Activated T-helper 1 cell treated with anti-CD3 and anti-CD28 coated beads, Interleukin-12 subunit alpha, Interleukin-12 subunit beta, Interleukin-2, Interleukin-4 antibody, amounts not matched to agents 30 ng/mL and 10 ng/mL and 1 ng/mL, durations not matched to agents 14 hours and 24 hours and 36 hours (primary cell): ENCODE data around the gene NBPF14. TPM values are rescaled to one million over a fixed set of nuclear protein-coding genes. Genes with fewer than 3 reads are reported as not detected.
"Not testable (repeated sequence)": the region's sequence is repeated elsewhere in the genome, so short reads cannot be mapped to it uniquely, and the experiment has no call there.

ENCODE experiments used
- DNase-seq: peaks from one replicate; pipeline ENCODE4 v3.0.0; 2021; ENCODE audit warnings: low spot score
- H3K27ac Mint-ChIP-seq: one replicate; pipeline ENCODE4 v1.8.0; 2021; ENCODE audit warnings: mild to moderate bottlenecking, mixed read lengths
- H3K27me3 Mint-ChIP-seq: one replicate; pipeline ENCODE4 v1.8.0; 2022; ENCODE audit warnings: mild to moderate bottlenecking, moderate library complexity, mixed read lengths; ENCODE audit not compliant: insufficient read depth
- H3K36me3 Mint-ChIP-seq: one replicate; pipeline ENCODE4 v1.8.0; 2021; ENCODE audit warnings: low read depth, mixed read lengths
- H3K4me1 Mint-ChIP-seq: one replicate; pipeline ENCODE4 v1.8.0; 2021; ENCODE audit warnings: low read depth, mixed read lengths
- H3K4me3 Mint-ChIP-seq: one replicate; pipeline ENCODE4 v1.8.0; 2021; ENCODE audit warnings: mild to moderate bottlenecking, moderate library complexity, mixed read lengths
- H3K9me3 Mint-ChIP-seq: one replicate; pipeline ENCODE4 v1.8.0; 2021; ENCODE audit warnings: mixed read lengths
- intact Hi-C: fragments of 100-400 bp; cut with micrococcal nuclease; formaldehyde crosslinking; loops from one replicate; pipeline ENCODE4 v1.15.1; 2024
- total RNA-seq: library from RNA; stranded (reverse); gene quantifications from 2 replicates; pipeline ENCODE4 v1.2.3, GENCODE V29; 2022

The NBPF14 gene
- total RNA-seq, 1 donor from 2014 or later: 20.8 TPM

DNA sequence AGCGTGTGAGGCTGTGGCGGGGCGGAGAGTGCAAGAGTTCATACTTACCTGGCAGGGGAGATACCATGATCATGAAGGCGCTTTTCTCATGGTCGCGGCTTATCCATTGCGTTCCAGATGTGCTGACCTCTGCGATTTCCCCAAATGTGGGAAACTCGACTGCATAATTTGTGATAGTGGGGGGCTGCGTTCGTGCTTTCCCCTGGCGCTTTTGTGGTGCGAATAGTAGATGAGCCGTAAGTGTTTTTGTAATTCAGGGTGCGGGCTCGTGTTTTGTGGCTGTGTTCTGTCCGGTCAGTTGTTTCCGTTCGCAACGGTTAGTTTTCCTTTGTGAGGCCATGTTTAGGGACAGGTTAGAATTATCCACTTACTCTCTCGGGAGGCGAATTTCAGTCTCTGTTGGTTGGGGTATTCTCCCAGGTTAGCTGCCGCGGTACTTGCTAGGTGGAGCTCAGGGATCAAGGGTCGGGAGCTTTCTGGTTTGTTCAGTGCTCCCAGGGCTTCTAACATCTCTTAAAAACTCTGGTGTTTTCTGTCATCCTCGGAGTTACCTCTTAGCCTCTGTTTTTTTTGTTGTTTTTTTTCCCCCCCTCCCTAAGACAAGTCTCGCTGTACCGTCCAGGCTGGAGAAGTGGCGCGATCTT, 73.1 kb downstream of the NBPF14 start:
- not testable (repeated sequence) for H3K9me3 Mint-ChIP-seq, H3K4me1 Mint-ChIP-seq, H3K36me3 Mint-ChIP-seq, H3K27me3 Mint-ChIP-seq
- DNase-seq: peak; percentile 89
- peak overlapping the region; percentile 96 for H3K27ac Mint-ChIP-seq
- intact Hi-C loops: loop anchor here (10.0 kb wide), 1 partner anchor 148 kb away; no protein-coding TSS in a partner anchor
- peak overlapping the region; percentile 74 for H3K4me3 Mint-ChIP-seq

DNA sequence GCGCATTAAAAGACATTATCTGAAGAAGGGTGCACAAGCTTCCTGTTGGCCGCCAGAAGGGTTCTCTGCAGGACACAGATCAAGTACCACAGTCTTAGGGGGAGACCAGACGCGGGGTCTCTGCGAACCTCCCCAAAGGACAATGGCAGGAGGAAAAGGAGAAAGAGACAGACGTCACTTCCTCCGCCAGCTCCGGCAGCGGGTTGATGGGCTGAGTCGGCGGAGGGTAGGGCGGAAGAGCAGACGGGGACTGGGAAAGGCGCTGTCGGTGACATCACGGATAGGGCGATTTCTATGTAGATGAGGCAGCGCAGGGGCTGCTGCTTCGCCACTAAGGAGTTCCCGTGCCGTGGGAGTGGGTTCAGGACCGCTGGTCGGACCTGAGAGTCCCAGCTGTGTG, 73.7 kb downstream of the NBPF14 start:
- DNase-seq: peak; percentile 82
- Mint-ChIP-seq H3K27ac (peak overlapping the region; percentile 96), H3K4me3 (peak overlapping the region; percentile 78)
- H3K27me3 Mint-ChIP-seq, H3K9me3 Mint-ChIP-seq, H3K4me1 Mint-ChIP-seq, H3K36me3 Mint-ChIP-seq: not testable (repeated sequence)
- intact Hi-C loops: loop anchor here (10.0 kb wide), 1 partner anchor 147 kb away; no protein-coding TSS in a partner anchor

DNA sequence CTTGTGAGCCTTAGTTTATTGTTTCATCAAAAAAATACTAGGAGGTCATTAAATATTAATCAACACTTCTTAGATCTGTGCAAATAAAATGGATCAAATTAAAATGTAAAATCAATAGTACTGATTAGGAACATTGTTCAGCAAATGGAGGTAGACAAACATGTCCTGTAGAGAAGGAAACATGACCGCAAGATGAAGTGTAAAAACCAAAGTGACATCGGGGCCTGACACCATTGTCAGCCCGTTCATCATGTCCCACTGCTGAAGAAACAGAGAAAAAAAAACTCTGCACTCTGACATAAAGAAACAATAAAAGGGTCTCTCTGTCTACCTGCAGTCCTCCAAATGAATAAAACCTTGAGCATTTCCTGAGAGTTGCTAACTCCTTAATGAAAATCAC, 81.5 kb downstream of the NBPF14 start:
- H3K4me1 Mint-ChIP-seq, H3K27me3 Mint-ChIP-seq, H3K36me3 Mint-ChIP-seq, H3K9me3 Mint-ChIP-seq, intact Hi-C loops, H3K27ac Mint-ChIP-seq, H3K4me3 Mint-ChIP-seq, DNase-seq: not testable (repeated sequence)

DNA sequence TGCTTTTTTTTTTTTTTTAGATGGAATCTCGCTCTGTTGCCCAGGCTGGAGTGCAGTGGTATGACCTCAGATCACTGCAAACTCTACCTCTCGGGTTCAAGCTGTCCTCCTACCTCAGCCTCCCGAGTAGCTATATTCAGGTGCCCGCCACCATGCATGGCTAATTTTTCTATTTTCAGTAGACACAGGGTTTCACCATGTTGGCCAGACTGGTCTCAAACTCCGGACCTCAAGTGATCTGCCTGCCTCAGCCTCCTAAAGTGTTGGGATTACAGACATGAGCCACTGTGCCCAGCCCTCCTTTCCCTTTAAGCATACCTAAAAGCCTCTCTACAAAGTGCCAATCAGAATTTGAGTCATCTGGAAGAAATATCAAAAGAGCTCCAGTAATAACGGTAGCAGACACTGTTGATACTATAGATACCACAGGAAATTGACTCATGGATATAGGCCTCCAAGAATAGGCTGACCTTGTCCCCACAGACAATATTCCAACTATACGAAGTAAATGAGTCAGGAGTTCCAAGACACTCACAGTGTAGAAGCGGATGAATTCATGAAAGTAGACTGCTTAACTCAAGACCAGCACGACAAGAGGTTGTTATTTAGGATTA, 83.1 kb downstream of the NBPF14 start:
- H3K36me3 Mint-ChIP-seq, H3K27me3 Mint-ChIP-seq, H3K9me3 Mint-ChIP-seq, H3K4me1 Mint-ChIP-seq, intact Hi-C loops, DNase-seq, H3K27ac Mint-ChIP-seq: not testable (repeated sequence)
- H3K4me3 Mint-ChIP-seq: peak overlapping the region; percentile 33

DNA sequence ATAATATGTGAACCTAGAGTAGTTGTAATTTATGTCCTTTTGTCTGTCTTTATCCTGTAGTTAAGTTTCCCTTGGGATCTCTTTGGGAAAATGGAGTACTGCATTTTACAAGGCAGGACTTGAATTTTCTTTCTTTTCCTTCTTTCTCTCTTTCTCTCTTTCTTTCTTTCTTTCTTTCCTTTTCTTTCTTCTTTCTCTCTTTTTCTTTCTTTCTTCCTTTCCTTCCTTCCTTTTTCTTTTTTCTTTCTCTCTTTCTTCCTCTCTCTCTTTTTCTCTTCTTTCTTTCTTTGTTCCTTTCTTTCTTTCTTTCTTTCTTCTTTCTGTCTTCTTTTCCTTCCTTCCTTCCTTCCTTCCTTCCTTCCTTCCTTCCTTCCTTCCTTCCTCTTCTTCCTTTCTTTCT, 101.9 kb downstream of the NBPF14 start:
- H3K4me1 Mint-ChIP-seq, H3K36me3 Mint-ChIP-seq, intact Hi-C loops, H3K4me3 Mint-ChIP-seq, H3K9me3 Mint-ChIP-seq, H3K27me3 Mint-ChIP-seq, H3K27ac Mint-ChIP-seq, DNase-seq: not testable (repeated sequence)

DNA sequence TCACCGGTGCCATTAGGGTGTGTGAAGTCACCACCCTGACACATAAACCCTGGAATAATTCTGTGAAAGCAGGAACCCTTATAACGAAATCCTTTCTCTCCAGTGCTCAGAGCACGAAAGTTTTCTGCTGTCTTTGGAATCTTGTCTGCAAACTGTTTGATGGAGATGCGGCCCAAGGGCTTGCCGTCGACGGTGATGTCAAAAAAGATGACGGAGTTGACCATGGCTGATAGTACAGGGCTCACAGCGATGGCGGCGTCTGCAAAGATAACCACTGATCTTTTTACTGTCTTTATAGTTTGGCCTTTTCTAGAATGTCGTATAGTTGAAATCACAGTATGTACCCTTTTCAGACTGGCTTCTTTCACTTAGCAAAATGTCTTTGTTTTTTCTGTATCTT, 112.8 kb downstream of the NBPF14 start, which contains the start of gene PPIAL4G:
TSS of gene PPIAL4G (minus strand) at position 274 of the 400 bp plus-strand sequence. CDS start at position 224, 50 bp downstream.
- H3K4me3 Mint-ChIP-seq, DNase-seq, H3K4me1 Mint-ChIP-seq, H3K27me3 Mint-ChIP-seq, H3K9me3 Mint-ChIP-seq, H3K27ac Mint-ChIP-seq, intact Hi-C loops, H3K36me3 Mint-ChIP-seq: not testable (repeated sequence)

Other genes starting within 250 kb of the NBPF14 start
- gene PPIAL4G, start 112.7 kb downstream of the NBPF14 start, total RNA-seq: 0.05 TPM in 1 of 2 replicates, not detected in the other
- 0.66 and 1.2 TPM in 2 replicates for gene NUDT4B, start 152.8 kb upstream of the NBPF14 start, total RNA-seq
- 24.2 and 25.2 TPM in 2 replicates for gene PDE4DIP, start 248.4 kb upstream of the NBPF14 start, total RNA-seq